ENCODE measurements around the gene CUL4B. TPM values are rescaled to one million over a fixed set of nuclear protein-coding genes. Genes with fewer than 3 reads are reported as not detected.

CUL4B gene
- total and polyA plus RNA-seq, 2 donors from 2014 or later, result 15.7 to 34.7 TPM

- FAIRE-seq, result no peak
- Histone ChIP-seq H3K9ac (ENCODE audit: low read length in 3 of 3) (no peak overlapping the region), H3K27me3 (ENCODE audit: control insufficient read depth, insufficient read depth, low read length) (no peaks in the 10 kb centered on the region), H3K4me3 (ENCODE audit: low read length in 3 of 3) (no peak overlapping the region), H3K9me3 (ENCODE audit: control insufficient read depth in 2 of 3, insufficient read depth in 1 of 3, low read length in 3 of 3) (no peaks in the 10 kb centered on the region), H3K4me1 (ENCODE audit: control insufficient read depth in 2 of 3, insufficient read depth in 2 of 3, low read depth in 1 of 3, low read length in 3 of 3) (no peaks in the 10 kb centered on the region), H3K36me3 (ENCODE audit: control insufficient read depth in 2 of 3, insufficient read depth in 3 of 3, low read length in 3 of 3) (no peaks in the 10 kb centered on the region), H3K27ac (ENCODE audit: low read depth in 2 of 2, low read length in 2 of 2) (no peak overlapping the region)
- intact Hi-C loops (cut with DNase I), result no loop called here
- TF ChIP-seq, protein P1, sequence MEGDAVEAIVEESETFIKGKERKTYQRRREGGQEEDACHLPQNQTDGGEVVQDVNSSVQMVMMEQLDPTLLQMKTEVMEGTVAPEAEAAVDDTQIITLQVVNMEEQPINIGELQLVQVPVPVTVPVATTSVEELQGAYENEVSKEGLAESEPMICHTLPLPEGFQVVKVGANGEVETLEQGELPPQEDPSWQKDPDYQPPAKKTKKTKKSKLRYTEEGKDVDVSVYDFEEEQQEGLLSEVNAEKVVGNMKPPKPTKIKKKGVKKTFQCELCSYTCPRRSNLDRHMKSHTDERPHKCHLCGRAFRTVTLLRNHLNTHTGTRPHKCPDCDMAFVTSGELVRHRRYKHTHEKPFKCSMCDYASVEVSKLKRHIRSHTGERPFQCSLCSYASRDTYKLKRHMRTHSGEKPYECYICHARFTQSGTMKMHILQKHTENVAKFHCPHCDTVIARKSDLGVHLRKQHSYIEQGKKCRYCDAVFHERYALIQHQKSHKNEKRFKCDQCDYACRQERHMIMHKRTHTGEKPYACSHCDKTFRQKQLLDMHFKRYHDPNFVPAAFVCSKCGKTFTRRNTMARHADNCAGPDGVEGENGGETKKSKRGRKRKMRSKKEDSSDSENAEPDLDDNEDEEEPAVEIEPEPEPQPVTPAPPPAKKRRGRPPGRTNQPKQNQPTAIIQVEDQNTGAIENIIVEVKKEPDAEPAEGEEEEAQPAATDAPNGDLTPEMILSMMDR (IDR thresholded peaks at IDR 0.05; ENCODE audit: borderline replicate concordance, extremely low read depth, insufficient read depth), result no peak
- DNase-seq, result no peak
Observed at GRCh38 chrX:120522820-120523219, 37.9 kb downstream of the CUL4B start.

- Histone ChIP-seq H3K4me3 (ENCODE audit: low read length in 3 of 3) (no peak overlapping the region), H3K27ac (ENCODE audit: low read depth in 2 of 2, low read length in 2 of 2) (no peak overlapping the region), H3K27me3 (ENCODE audit: control insufficient read depth, insufficient read depth, low read length) (no peaks in the 10 kb centered on the region), H3K9ac (ENCODE audit: low read length in 3 of 3) (no peak overlapping the region), H3K9me3 (ENCODE audit: control insufficient read depth in 2 of 3, insufficient read depth in 1 of 3, low read length in 3 of 3) (no peaks in the 10 kb centered on the region), H3K4me1 (ENCODE audit: control insufficient read depth in 2 of 3, insufficient read depth in 2 of 3, low read depth in 1 of 3, low read length in 3 of 3) (peaks cover 0 to 2% (median 0%) of the 10 kb centered on the region in 3 donors), H3K36me3 (ENCODE audit: control insufficient read depth in 2 of 3, insufficient read depth in 3 of 3, low read length in 3 of 3) (no peaks in the 10 kb centered on the region)
- intact Hi-C loops (cut with DNase I), result no loop called here
- FAIRE-seq (peak; percentile 17), DNase-seq (no peak)
- TF ChIP-seq, protein P1 (IDR thresholded peaks at IDR 0.05; ENCODE audit: borderline replicate concordance, extremely low read depth, insufficient read depth), result no peak
Observed at GRCh38 chrX:120517936-120518335, 42.8 kb downstream of the CUL4B start.

DNA sequence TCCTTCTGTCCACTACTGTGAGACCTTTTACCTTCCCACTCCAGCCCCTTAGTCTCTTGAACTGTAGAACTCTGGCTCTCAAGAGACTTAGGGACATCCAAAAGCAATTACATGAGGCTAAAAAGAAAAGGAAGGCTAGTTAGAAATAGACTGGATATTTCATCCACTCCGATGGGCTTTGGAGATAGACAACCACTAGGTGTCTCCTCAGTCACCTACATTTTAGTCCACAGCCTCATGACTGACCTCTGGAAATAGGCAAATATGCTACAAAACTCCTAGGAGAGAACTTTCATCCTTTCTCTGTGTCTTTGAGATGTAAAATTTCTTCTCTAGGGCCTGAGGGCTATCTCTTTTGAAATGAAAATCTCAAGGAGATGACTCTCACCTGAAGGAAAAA is 46.5 kb downstream of the CUL4B start:
- Histone ChIP-seq H3K27me3 (ENCODE audit: control insufficient read depth, insufficient read depth, low read length) (no peaks in the 10 kb centered on the region), H3K36me3 (ENCODE audit: control insufficient read depth in 2 of 3, insufficient read depth in 3 of 3, low read length in 3 of 3) (no peaks in the 10 kb centered on the region), H3K9me3 (ENCODE audit: control insufficient read depth in 2 of 3, insufficient read depth in 1 of 3, low read length in 3 of 3) (no peaks in the 10 kb centered on the region), H3K9ac (ENCODE audit: low read length in 3 of 3) (no peak overlapping the region), H3K4me3 (ENCODE audit: low read length in 3 of 3) (no peak overlapping the region), H3K4me1 (ENCODE audit: control insufficient read depth in 2 of 3, insufficient read depth in 2 of 3, low read depth in 1 of 3, low read length in 3 of 3) (peaks cover 0 to 7% (median 0%) of the 10 kb centered on the region in 3 donors), H3K27ac (ENCODE audit: low read depth in 2 of 2, low read length in 2 of 2) (no peak overlapping the region)
- FAIRE-seq (no peak), DNase-seq (peak in 1 of 5 donors; percentile 4)
- intact Hi-C loops (cut with DNase I), result no loop called here
- TF ChIP-seq, protein P1 (IDR thresholded peaks at IDR 0.05; ENCODE audit: borderline replicate concordance, extremely low read depth, insufficient read depth), result peak; percentile 24

DNA sequence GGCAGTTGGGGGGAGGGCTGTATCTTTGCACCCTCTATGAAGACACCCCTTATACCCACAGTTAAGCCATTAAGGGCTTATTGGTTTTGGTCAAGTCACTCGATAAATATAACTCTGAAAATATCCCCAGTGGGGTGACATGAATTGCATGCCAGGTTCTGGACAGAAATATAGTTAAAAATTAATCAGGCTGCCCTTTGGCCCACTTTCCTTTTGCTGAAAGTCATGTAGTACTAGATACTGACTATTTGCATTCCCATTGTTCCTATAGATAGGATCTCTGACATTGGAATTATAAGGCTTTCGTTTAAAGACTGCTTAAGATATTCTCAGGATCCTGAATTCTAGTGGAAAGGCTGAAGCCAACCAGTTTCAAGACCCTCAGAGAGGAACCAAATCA is 48.1 kb downstream of the CUL4B start:
- intact Hi-C loops (cut with DNase I), result no loop called here
- peak in 1 of 5 donors; percentile 5 for DNase-seq
- TF ChIP-seq, protein P1 (IDR thresholded peaks at IDR 0.05; ENCODE audit: borderline replicate concordance, extremely low read depth, insufficient read depth), result no peak
- Histone ChIP-seq H3K9me3 (ENCODE audit: control insufficient read depth in 2 of 3, insufficient read depth in 1 of 3, low read length in 3 of 3) (no peaks in the 10 kb centered on the region), H3K27me3 (ENCODE audit: control insufficient read depth, insufficient read depth, low read length) (no peaks in the 10 kb centered on the region), H3K4me1 (ENCODE audit: control insufficient read depth in 2 of 3, insufficient read depth in 2 of 3, low read depth in 1 of 3, low read length in 3 of 3) (peaks cover 0 to 7% (median 0%) of the 10 kb centered on the region in 3 donors), H3K27ac (ENCODE audit: low read depth in 2 of 2, low read length in 2 of 2) (peak overlapping the region in 1 of 2 donors; percentile 17), H3K9ac (ENCODE audit: low read length in 3 of 3) (no peak overlapping the region), H3K36me3 (ENCODE audit: control insufficient read depth in 2 of 3, insufficient read depth in 3 of 3, low read length in 3 of 3) (no peaks in the 10 kb centered on the region), H3K4me3 (ENCODE audit: low read length in 3 of 3) (no peak overlapping the region)
- FAIRE-seq, result peak; percentile 17
